Cardiac muscle cell (in vitro differentiated cells and primary cell): ENCODE data around the gene SDCBP2. TPM values are rescaled to one million over a fixed set of nuclear protein-coding genes. Genes with fewer than 3 reads are reported as not detected.

Source experiments
- DNase-seq, 2 donors: peaks; one replicate each; pipeline versions ENCODE4 v3.0.0 to v3.0.0-alpha.2; 2010 to 2017; ENCODE audit warnings: low read depth in 1 of 2, low spot score in 1 of 2
- H3K27ac ChIP-seq: fragments of 200-600 bp; sonication (generic); 2 replicates; pipeline ENCODE4 v1.5.1; 2016
- H3K27me3 ChIP-seq: fragments of 200-600 bp; sonication (generic); 2 replicates; pipeline ENCODE4 v1.6.0; 2016; ENCODE audit warnings: control low read depth
- H3K36me3 ChIP-seq: fragments of 200-600 bp; sonication (generic); 2 replicates; pipeline ENCODE4 v1.5.1; 2016; ENCODE audit warnings: control low read depth
- H3K4me1 ChIP-seq: fragments of 200-600 bp; sonication (generic); 2 replicates; pipeline ENCODE4 v1.8.1; 2017; ENCODE audit warnings: low read depth, mild to moderate bottlenecking, mixed run types
- H3K4me3 ChIP-seq: fragments of 200-600 bp; sonication (generic); 2 replicates; pipeline ENCODE4 v1.5.1; 2016; ENCODE audit warnings: mild to moderate bottlenecking
- H3K9me3 ChIP-seq: fragments of 200-600 bp; sonication (generic); 2 replicates; pipeline ENCODE4 v1.5.1; 2017; ENCODE audit warnings: low read depth, mild to moderate bottlenecking, control low read depth
- polyA plus RNA-seq: library from polyadenylated mRNA; unstranded; fragments of >200 nt; fragmentation: Nextera tagmentation; extraction: Ambion mirVana; gene quantifications from 2 replicates; pipeline ENCODE4 v1.2.1, GENCODE V29; 2016
- total RNA-seq: library from RNA; depleted of rRNA; stranded (reverse); fragments of >200 nt; gene quantifications from 2 replicates; pipeline ENCODE4 v1.2.3, GENCODE V29; 2016
- TF ChIP-seq, protein P1 (sequence below): IDR thresholded peaks from 2 replicates; pipeline ENCODE4 v1.5.1; 2012; ENCODE audit warnings: low read depth, mild to moderate bottlenecking, low read length

SDCBP2 gene
- total and polyA plus RNA-seq, 2 experiments from 2014 or later: 6.2 to 8.0 TPM

DNA sequence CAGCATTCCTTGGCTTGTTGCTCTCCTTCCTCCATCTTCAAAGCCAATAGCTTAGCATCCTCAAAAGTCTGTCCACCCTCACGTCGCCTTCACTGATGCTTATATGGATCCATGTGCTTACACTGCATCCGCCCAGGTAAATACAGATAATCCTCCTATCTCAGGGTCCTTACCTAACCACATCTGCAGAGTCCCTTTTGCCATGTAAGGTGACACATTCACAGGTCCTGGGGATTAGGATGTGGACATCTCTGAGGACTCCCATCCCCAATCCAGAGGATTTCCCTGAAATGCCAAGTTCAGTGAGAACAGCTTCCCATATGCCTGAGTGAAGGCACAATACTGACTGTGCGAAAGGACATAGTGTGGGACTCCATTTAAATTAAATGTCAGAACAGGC is 38.5 kb upstream of the SDCBP2 start:
- TF ChIP-seq, protein P1, sequence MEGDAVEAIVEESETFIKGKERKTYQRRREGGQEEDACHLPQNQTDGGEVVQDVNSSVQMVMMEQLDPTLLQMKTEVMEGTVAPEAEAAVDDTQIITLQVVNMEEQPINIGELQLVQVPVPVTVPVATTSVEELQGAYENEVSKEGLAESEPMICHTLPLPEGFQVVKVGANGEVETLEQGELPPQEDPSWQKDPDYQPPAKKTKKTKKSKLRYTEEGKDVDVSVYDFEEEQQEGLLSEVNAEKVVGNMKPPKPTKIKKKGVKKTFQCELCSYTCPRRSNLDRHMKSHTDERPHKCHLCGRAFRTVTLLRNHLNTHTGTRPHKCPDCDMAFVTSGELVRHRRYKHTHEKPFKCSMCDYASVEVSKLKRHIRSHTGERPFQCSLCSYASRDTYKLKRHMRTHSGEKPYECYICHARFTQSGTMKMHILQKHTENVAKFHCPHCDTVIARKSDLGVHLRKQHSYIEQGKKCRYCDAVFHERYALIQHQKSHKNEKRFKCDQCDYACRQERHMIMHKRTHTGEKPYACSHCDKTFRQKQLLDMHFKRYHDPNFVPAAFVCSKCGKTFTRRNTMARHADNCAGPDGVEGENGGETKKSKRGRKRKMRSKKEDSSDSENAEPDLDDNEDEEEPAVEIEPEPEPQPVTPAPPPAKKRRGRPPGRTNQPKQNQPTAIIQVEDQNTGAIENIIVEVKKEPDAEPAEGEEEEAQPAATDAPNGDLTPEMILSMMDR: no peak
- Histone ChIP-seq H3K27me3 (no peaks in the 10 kb centered on the region), H3K36me3 (peaks cover 4% of the 10 kb centered on the region), H3K4me3 (no peak overlapping the region), H3K4me1 (no peaks in the 10 kb centered on the region), H3K27ac (no peak overlapping the region), H3K9me3 (no peaks in the 10 kb centered on the region)
- DNase-seq: no peak

DNA sequence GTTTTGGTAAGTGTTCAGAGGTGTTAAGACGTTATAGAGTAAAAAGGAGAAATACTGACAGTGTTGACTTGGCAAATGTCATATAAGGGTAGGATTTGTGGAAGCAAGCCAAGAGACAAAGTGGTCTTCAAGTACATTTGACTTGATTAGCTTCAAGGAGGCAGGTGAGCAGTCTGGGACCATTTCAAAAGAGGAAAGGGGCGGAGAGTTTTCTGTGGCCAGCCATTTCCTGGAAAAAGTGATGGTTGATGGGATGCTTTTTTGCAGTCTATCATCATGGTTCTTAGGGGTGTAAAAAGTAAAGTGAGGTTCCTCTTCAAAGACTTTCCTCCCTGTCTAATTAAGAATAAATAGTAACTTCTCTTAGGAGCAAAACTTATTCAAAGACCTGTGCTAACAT is 35.2 kb upstream of the SDCBP2 start:
- H3K27ac ChIP-seq: no peak overlapping the region
- TF ChIP-seq, protein P1: no peak
- DNase-seq: no peak
- H3K9me3 ChIP-seq: no peaks in the 10 kb centered on the region
- no peak overlapping the region for H3K4me3 ChIP-seq
- peaks cover 4% of the 10 kb centered on the region for H3K36me3 ChIP-seq
- H3K27me3 ChIP-seq: no peaks in the 10 kb centered on the region
- H3K4me1 ChIP-seq: no peaks in the 10 kb centered on the region

GRCh38 chr20:1363522-1363921 is 34.6 kb upstream of the SDCBP2 start:
- no peak overlapping the region for H3K4me3 ChIP-seq
- H3K4me1 ChIP-seq: no peaks in the 10 kb centered on the region
- TF ChIP-seq, protein P1: no peak
- no peaks in the 10 kb centered on the region for H3K27me3 ChIP-seq
- no peak for DNase-seq
- H3K9me3 ChIP-seq: no peaks in the 10 kb centered on the region
- H3K27ac ChIP-seq: no peak overlapping the region
- H3K36me3 ChIP-seq: peaks cover 4% of the 10 kb centered on the region

GRCh38 chr20:1362484-1362883 is 33.5 kb upstream of the SDCBP2 start:
- H3K36me3 ChIP-seq: peaks cover 4% of the 10 kb centered on the region
- H3K4me3 ChIP-seq: no peak overlapping the region
- TF ChIP-seq, protein P1: no peak
- H3K27me3 ChIP-seq: no peaks in the 10 kb centered on the region
- DNase-seq: no peak
- no peaks in the 10 kb centered on the region for H3K9me3 ChIP-seq
- no peaks in the 10 kb centered on the region for H3K4me1 ChIP-seq
- H3K27ac ChIP-seq: no peak overlapping the region

GRCh38 chr20:1360094-1360846 is 31.3 kb upstream of the SDCBP2 start:
- H3K9me3 ChIP-seq: no peaks in the 10 kb centered on the region
- TF ChIP-seq, protein P1: no peak
- H3K27me3 ChIP-seq: no peaks in the 10 kb centered on the region
- H3K36me3 ChIP-seq: peaks cover 6% of the 10 kb centered on the region
- H3K27ac ChIP-seq: no peak overlapping the region
- no peaks in the 10 kb centered on the region for H3K4me1 ChIP-seq
- DNase-seq: no peak
- H3K4me3 ChIP-seq: no peak overlapping the region
